Measurements from ENCODE around the gene GFAP.
"Not testable (repeated sequence)": the region's sequence is repeated elsewhere in the genome, so short reads cannot be mapped to it uniquely, and the experiment has no call there.

The GFAP gene
- total RNA-seq = 0 to 0.15 (median 0) reads per million in 4 donors

DNA sequence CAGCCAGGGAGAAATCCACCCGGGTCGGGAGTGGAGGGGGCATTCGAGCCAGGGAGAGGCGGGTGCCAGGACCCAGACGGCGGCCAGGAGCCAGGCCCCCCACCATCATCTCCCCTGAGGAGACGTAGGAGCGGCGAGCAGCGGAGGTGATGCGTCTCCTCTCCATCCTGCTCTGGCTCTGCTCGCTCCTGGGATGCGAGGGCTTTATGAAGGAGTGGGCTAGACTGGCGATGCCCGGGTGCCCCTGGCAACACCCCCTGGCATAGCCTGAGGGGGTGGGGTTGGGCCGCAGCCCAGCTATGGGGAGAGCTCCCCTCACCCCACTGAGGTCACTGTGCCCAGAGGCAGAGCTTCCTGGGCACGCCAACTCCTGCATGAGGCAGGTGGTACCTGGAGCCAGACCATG is at the start of gene GFAP:
Gene GFAP, minus strand, starts transcription at position 180 of the 406 bp plus-strand sequence. Its CDS starts 14 bp downstream, at position 166.
- DNase-seq = no peak

GRCh38 chr17:44961921-44962350 is 46.6 kb upstream of the GFAP start:
- no peak for DNase-seq

DNA sequence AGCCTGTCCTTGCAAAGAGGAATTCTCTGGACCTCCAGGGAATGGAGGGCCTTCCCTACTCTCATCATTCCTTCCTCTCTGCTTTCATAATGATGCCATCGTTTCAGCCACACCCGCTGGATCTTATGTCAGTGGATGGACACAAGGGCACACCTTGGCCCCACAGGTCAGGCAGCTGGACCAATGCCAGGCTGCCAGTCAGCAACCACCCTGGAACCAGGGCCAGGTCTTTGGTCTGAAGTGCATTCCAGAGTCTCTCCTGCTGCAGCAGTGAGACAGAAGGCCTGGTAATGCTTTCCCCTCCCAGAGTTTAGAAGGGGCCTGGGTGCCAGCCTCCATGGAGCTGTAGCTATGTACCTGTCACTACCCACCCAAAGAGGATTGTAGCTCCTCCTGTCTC is 45.4 kb upstream of the GFAP start:
- DNase-seq = no peak

DNA sequence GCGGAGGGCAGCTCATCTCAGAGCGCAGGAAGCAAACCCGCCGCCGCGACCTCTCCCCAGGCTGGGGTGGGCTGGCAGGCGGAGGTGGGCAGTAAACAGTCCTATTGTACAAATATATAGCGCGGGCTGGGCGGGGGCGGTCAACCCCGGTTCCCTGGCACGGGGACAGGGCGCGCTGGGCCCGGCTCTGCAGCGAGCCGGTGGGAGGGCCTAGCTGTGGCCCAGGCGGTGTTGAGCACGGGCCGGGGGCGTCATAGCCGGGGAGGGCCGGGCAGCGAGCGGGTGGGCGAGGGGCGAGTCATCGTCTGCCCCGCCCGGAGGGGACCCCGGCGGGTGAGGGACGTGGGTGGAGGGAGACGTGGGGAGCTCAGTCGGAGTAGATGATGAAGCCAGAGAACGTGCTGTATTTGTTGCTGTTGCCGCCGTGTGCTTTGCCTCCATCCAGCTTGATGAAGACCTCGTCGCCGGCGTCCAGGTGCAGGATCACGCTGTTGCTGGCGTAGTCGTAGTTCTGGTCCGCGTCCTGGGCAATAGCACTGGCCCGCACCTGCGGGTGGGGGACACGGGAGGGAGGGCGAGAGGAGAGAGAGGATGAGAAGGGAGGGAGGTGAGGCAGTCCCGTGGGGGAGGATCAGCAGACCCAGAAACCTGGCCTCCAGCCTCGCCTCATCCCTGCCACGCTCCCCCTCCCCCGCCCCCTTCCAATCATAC is 44.7 kb upstream of the GFAP start:
- no peak for DNase-seq

DNA sequence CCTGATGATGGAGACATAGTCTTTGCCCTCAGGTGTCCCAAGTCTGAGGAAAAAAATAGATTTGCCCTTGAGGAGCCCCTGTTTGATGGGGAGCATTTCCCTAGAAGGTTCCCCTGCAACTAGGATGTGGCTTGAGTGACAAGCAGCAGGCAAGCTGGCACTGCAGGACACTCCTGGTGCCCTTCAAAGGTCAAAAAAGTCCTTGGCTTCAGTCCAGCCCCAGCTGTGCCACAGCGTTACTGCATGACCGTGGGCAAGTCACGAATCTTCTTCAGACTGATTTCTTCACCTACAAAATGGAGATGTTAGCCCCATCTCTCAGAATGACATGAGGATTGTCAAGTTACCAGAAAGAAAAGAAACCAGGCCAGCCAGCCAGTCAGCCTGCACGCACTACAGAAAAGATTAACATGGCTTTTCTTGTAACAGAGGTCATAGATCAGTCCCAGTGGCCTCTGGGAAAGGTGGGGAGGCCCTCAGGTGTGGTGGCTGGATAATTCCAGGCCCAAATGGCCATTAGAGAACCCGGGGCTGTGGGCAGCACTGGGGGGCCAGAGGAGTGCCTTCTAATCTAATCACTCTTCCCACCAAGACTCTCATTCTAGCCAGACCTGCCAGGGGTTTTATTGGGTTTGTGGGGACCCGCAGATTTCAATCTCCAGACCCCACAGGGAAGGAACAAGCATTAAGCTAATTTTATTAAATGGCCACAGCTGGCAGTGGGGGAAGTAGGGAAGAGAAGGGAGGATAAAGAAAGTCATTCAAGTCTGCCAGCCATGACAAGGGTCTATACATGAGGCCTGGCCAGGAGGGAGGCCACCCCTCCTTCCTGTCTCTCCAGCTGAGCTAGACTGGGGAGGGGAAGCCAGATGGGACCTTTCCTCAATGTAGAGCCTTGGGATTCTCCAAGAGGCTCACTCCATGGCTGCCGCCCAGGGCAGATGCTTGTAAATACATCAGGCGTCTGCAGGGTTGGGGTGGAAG is 42.0 kb upstream of the GFAP start:
- DNase-seq = no peak

DNA sequence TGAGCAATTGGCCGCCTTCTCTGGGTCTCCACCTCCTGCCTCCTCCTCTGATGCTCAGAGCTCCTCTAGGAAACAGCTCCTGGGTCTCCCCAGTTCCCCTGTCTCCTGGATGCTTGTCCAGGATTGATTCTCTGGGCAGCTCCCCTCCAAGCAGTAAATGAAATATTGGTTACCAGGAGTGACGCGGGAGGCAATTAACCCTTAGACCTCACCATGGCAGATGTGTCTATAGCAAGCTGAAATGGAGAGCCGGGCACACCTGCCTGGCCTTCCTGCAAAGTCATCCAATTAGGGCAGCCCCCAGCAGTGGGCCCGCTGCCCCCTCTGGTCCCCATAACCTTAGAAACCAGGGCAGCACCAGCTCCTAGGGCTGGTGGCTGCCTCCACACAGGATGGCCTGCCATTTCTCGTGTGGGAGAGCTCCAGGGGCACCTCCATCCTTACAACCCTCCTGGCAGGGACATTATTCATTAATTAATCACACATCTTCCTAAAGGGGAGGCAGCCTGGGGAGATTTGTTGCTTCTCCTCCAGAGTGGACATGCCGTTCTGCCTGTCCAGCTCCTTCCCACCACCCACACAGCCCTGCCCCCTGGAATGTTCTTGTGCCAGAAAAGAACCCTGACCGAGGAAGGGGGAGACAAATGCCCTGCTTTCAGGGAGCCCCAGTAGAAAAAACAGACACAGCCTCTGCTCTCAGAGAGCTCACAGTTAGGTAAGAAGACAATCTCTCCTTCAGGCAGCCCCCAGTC is 40.5 kb upstream of the GFAP start:
- DNase-seq = no peak

DNA sequence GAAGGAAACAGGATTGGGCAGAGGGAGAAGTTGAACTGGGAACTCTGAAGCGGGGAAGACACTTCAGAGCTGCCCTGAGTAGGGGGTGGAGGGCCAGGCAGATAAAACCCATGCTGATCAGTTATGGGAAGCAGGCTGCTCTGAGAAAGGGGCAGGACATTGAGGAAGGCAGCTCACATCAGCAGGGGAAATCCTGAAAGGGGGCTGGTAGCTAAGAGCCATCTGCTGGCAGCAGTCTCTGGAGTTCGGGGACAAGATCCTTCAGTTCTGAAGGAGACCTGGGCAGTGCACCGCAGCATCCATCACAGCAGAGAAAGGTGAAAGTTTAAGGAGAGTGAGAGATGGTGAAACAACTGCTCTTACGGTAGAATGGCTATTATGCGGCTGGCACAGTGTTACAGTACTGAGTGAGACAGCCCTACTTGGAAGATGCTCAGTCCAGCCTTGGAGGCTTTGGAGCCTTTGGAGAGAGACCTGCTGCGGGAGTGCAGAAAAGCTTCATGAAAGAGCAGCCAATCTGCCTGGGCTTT is 37.7 kb upstream of the GFAP start:
- no peak for DNase-seq

GRCh38 chr17:44948315-44948795 is 33.1 kb upstream of the GFAP start:
- DNase-seq = no peak

DNA sequence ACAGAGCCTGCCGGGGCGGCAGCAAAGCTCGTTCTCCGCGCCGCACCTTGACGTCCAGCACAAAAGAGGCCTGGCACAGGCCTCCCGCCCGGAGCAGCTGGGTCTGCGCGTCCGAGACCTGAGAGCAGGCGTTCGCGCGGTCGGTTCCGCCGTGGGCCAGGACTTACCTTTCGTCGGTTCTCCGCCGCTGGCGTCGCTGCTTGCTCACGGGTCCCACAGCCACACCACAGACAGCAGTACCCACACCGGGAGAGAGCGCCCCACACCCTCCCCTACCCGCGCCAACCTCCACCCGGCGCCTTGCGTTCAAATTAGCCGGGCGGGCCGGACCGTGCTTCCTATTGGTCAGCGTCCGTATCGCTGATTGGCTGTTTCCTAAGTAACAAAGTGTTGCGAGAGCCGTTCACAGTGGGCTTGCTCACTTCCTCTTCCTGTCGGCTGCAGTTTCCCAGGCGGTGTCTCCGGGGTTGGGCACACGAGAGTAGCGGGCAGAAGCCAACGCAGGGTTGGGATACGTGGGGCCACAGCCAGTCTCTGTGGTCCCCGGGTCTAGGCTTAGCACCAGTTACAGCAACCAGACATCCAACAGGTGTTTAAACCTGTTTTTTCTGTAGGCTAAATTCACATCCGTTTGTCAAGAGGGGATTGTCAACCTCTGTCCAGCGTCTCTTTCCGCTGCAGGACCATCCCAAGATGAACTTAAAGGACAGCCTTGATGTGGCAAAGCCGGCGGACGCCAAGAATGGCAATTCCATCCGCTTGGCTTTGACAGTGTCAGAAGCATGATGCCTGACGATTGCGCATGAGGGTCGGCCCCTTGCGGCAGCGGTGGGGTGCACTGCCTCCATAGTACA is 32.4 kb upstream of the GFAP start, which contains the start of gene KIF18B:
Gene KIF18B, minus strand, starts transcription at position 313 of the 854 bp plus-strand sequence. CDS start 11,429 bp downstream, outside the sequence.
- DNase-seq = peak; percentile 72 to 96 (median 78)

- not testable (repeated sequence) for DNase-seq
Observed at GRCh38 chr17:44945652-44946051, 30.4 kb upstream of the GFAP start.

DNA sequence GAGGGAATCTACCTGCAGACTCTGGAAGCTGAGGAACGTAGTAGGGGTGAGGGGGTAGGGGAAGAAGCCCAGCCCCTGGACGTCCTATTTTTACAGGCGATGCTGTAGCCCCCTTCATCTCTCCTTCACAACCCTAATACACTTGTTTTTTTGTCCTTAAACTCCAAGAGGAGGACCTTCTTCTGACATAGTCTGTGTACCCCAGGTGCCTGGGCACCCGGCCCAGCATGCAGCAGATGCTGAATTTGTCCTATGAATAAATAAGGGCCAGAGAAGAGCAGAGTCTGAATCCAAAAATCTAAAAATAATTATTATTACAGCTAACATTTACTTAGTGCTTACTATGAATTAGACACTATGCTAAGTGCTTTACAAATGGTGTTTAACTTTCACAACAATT is 27.2 kb upstream of the GFAP start:
- DNase-seq = no peak

DNA sequence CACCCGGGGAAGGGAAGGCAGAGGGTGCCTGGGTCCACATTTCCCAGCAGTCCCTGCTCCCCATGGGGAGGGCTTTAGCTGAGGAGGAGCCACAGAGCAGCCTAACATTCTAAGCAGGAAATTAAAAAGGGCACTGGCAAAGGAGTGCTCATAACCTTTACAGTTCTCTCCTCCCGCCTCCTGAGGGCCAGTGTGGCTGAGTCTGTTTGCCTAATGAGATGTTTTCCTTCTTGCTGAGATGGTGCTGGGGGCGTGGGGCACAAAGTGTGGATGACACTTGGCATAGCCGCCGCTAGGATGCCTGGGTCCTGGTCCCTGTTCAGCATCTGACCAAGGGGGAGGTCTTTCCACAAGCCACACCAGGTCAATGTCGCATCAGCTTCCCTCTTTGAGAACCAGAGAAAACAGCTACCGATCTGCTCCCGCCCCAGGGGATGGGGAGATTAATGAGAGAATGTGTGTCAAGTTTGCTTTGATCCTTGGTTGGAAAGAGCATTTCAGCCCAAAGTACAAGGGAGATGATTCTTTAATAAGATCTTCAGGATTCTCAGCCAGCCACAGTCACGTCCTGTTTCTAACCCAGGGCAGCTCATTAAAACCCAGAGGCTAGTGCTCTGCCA is 26.5 kb upstream of the GFAP start:
- no peak for DNase-seq

DNA sequence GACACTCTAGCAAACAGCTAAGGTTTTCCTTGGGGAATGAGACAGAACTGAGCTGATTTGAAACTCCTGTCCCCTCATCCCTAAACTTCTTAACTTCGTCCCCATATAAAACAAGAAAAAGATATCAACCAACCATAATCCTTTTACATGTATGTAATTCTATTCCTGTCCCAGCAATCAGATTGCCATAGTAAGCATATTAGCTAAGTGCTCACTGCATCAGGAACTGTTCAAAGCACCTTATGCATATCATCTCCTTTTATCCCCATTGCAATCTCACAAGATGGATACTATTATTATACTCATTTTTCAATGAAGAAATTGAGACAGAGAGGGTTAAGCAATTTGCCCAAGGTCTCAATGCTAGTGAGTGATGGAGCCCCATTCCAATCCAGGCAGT is 25.5 kb upstream of the GFAP start:
- DNase-seq = no peak

GRCh38 chr17:44940317-44940716 is 25.0 kb upstream of the GFAP start:
- no peak for DNase-seq

DNA sequence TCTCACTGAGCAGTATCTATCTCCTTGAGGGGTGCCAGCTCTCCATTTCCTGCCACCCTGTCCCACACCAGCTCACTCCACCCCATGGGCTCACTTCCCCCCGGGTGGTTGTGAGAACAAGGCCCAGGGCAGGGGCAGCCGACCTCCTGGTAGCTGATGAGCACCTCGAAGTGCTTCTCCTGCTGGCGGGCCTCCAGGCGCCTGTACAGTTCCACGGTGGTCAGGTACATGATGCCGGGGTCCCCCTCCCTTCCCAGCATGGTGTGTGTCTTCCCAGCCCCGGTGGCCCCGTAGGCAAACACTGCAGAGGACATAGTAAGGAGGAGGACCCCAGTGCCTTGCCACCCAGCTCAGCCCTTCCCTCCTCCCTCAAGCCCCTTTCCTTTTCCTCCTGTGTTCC is 19.8 kb upstream of the GFAP start:
- no peak for DNase-seq

DNA sequence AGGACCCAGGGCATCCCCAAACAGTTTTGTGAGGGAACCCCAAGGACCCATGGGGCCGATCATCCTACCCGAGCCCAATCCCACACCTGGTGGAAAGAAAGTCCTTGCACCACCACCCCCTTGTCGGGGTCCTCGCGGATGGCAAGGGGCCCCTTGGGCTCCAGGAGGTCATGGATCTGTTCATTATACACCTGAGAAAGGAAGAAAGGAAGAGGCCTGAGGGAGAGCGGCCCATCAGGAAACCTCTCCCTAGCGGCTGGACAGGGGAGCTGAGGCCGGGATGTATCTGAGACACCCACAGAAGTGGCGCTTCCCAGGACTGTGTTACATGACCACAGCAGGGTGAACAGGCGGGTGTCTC is 19.4 kb upstream of the GFAP start:
- no peak for DNase-seq

DNA sequence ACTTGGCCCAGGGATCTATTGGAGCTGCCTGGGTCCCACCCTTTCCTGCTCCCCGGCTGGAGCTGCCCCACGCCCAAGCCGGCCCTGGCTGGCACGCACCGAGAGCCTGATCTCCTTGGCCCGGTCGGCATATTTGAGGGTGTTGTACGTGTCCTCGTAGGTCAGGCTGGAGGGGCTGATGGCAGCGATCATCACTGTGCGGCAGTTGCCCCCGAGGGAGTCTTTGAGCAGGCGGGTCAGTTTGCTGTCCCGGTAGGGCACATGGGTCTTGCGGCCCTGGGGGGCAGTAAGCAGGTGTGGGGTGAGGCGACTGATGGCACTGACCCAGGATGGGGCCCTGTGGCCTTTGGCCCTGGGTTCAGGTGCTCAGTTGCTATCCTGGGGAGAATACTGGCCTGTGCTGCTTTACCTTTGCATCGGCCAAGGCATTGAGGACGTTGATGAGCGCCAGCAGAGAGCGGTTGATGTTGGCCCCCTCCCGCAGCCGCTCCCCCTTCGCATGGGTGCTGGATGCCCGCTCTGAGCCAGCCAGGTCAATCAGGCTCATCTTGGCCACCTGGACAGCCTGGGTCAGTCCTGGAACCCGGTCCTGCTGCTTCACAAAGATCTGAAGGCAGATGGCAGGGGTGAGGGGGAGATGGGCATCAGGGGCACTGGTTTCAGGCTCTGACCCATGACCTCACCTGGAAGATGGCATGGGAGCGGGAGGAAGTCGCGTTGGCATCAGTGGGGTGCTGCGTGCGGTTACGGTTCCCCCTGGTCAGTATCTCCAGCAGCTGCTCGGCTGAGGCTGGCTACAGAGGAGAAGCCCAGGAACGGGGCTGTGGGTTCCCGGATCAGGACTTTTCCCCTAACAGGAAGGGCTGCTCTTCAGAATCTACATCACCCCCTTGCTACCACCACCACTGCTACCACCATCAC is 18.8 kb upstream of the GFAP start:
- DNase-seq = no peak

GRCh38 chr17:44932787-44933097 is 17.4 kb upstream of the GFAP start:
- no peak for DNase-seq

DNA sequence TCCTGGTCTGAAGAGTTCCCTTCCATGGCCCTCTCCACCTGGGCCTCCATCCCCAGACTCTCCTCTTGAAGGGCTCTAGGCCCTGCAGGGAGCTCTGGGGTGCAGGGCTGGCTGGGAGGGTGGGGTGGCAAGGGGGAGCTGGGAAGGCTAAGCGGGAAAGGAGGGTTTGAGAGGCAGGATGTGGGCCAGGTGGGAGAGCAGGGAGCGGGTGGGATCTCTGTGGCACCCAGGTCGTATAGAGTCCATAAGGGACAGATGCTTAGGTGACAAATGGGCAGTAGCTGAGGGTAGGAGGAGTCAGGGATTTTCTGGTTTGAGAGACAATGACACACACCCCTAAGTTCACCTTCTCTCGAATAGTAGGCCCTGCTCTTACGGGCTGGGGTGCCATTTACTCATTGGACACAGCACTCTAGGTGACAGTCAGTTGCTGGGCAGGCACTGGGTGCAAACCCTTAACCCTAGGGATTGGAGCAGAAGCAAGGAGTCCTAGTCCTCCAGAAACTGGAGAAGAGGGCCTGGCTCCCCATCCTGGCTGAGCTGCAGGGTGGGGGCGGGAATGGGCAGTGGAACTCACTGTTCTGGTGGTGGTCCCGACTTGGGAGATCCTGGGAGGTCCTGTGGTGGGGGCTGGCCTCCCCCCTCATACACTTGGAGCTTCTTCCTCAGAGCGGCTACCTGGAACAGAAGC is 16.9 kb upstream of the GFAP start:
- DNase-seq = no peak

All from T-helper 1 cell (primary cell).